NCI-H128 (cell line): ENCODE measurements around the gene ANAPC16.
"Not testable (repeated sequence)": the region's sequence is repeated elsewhere in the genome, so short reads cannot be mapped to it uniquely, and the experiment has no call there.

ENCODE experiments used
- DNase-seq: peaks from one replicate; lab custom pipeline; 2025; ENCODE audit not compliant: unreplicated experiment; lab: John Stamatoyannopoulos, UW

The ANAPC16 gene

DNA sequence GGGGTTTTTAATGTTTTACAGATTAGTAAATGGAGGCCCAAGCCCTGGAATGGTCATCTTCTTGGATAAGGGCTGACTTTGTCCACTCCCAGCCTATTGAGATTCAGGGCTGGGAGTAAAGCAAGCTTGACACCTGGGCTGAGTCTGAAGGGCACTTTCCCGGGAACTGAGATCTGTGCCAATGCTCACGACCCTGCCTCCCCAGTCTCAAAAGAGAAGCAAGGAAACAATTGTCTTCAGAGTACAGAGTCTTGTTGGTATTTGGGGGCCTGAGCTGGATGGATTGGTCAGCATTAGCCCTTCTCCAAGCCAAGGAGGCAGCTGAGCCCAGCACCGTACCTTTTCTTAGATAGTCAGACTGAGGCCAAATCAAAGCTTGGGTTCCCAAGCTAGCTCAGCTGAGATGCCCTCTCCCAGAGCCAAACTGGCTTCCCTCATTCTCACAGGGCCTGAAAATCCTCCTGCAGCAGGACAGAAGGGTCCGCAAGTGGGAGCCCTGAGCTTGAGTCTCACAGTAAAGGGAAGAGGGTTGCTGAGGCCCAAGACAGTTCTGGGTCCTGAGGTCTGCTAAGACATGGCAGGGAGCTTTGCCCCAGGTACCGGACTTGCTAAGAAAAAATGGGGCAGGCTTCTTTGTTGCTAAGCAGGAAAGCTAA, 61.7 kb downstream of the ANAPC16 start:
- DNase-seq = no peak

DNA sequence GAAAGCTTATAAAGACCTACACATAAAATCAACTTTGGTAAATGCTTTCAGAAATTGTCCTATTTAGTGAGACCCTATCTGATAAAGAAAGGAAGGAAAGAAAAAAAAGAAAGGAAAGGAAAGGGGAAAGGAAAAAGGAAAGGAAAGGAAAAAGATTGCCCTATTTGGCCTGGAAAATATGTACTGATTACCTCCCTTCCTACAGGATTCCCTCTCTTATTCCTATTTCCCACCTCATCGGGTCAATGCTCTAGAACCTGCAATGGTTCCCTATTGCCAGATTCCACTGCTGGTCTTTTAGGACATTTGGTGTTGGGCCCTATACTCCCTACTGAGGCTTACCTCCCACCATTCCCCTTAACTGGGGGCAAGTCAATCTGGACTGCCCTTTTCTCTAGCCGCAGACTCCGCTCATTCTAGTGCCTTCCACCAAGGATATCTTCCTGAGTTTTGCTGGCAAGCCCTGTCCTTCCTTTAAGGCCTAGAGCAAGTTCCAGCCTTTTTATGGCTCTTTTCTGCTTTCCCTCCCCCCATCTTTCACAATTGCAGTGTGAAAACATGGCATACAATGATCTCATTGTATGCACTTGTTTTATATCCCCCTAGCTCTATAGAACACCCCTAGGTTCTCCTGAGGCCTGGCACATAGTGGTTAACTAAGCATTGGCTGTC, 62.3 kb downstream of the ANAPC16 start:
- DNase-seq = no peak

GRCh38 chr10:72278668-72279393, 63.0 kb downstream of the ANAPC16 start:
- no peak for DNase-seq

GRCh38 chr10:72279587-72279986, 63.8 kb downstream of the ANAPC16 start:
- not testable (repeated sequence) for DNase-seq

- DNase-seq = no peak
These were observed 67.3 kb downstream of the ANAPC16 start for GRCh38 chr10:72283131-72283530.
